Brain pericyte (primary cell): ENCODE measurements around the gene OSBPL8.

Source experiments
- DNase-seq: peaks from one replicate; pipeline ENCODE4 v3.0.0-alpha.2; 2012; ENCODE audit warnings: low read depth, low spot score

Gene OSBPL8

GRCh38 chr12:76556368-76556767, 3.2 kb downstream of the OSBPL8 start:
- no peak for DNase-seq

DNA sequence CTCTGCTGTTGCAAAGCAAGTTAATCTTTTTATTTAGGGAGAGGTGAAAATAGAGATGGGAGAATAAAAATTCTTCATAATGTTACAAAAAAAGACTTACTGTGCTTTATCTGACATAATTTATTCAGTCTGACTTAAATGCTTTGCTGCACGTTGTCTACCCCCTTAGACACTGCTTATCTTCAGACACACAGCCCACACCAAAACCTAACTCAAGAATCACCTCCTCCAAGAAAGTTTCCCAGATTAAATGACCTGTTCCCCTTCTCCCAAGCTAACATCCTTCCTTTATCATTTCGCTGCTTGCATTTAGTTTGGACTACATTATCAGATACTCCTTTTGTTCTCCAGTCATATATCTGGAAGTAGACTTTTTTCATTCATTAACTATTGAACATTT, 3.8 kb downstream of the OSBPL8 start:
- no peak for DNase-seq

GRCh38 chr12:76555231-76555767, 4.3 kb downstream of the OSBPL8 start:
- no peak for DNase-seq

DNA sequence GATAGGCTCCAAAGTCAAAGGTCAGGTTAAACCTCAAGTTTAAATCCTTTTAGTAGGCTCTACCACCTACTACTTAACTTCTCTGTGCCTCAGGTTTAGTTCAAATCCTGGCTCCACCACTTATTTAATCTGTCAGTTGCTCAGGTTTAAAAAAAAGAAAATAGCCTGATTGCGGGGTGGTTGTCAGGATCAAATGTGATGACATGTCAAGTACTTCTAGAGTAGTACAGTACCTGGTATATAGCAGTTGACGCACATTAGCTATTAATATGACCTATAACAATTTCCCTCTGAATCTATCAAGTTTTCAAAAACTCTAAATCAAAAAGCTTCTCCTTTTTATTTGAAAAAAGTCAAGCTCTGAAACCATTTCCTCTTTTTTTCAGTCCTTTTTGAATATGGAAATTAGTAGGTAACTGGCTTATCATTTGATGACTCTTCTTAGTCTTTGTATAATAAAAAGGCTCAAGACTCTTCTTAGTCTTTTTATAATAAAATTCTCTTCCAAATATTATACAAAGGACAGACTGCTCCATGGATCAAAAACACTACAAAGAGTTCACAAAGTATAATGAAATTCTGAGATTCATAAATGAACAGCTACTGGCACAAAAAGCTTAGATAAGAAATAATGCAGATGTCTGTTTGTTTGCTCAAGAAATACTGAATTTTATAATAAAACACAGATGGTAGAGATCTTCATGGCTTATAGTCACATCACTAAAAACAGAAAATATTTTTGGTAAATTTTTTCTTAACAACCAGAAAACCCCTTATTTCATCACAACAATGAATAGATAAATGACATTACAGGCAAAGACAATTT, 5.0 kb downstream of the OSBPL8 start:
- no peak for DNase-seq

DNA sequence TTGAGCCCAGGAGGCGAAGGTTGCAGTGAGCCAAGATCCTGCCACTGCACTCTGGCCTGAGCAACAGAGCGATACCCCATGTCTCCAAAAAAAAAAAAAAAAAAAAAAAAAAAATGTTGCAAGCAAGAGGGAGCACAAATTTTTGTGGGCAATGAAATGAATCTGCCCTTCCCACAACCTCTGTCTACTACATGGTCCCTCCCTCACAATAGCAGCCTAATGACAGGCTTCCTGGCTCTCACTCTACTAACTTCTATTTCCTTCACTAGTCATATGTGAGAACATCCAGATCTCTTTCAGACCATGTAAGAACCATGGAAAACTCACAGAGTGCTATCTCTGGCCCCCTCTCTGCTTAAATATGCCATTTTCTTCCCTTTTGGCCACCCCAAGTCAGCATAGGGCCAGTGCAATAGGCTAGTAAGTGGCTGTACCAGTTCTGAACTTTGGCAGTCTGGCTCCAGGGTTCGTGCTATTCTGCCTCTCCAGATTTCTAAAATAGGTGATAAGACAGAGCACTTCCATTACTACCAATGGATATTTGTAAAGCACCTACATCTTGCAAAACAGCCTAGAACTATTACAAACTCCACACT, 7.1 kb downstream of the OSBPL8 start:
- no peak for DNase-seq

DNA sequence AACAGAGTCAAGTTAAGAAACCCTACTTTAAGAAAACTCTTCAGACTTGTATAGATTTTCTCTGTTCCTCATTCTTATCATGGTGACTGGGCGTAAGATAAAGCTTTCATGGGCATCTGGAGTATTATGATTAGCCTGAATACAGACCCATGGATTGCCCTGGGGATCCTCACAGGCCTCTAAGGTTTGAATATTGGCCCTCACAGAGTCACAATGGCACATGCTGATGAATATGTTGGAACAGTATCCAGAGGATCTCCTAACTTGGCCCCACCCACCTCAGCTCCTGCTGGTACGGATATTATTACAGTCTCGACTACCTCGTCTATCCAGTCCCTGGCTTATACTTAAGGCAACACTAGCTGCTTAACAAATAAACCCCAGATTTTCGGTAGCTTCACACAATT, 8.1 kb downstream of the OSBPL8 start:
- DNase-seq, result no peak

DNA sequence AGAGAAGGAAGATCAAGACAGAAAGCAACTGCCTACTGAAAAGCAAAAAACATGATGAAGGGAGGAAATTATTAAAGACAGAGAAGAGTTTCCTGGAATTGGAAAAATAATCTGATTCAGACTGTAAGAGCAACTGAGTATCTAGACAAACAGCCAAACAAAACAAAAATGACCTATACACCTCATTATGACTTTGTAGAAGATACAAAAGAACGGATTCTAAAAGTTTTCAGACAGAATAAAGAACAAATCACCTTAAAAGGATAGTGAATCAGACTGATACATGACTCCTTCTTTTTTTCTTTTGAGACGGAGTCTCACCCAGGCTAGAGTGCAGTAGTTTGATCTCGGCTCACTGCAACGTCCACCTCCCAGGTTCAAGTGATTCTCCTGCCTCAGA, 10.4 kb downstream of the OSBPL8 start:
- DNase-seq, result no peak

DNA sequence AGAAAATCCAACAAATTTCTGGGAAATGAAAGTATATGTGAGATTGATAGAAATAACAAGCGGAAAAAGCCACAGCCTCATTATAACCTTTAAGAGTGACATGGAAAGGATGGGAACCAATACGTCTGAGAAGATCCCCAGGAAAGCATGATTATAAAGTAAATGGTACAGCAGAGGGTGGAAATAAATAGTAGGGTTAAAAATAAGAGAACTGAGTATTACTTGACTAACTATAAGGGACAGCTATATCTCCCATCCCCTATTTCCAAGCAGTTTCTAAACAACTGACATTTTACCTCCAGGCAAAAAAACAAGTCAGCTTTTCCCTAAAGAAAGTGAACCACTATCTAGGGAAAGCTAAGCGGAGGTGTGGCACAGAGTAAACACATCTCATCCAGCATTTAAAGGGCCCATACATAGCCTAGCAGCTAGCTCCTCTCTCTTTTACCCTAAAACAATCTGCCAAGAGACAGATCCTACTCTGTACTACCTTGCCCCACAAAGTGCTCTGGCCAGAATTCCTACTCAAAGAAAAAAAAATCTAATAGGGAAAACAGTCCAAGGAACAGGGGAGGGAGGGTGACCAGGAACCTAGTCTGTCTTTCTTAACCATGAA, 11.2 kb downstream of the OSBPL8 start:
- no peak for DNase-seq

- no peak for DNase-seq
Measured at GRCh38 chr12:76547526-76547925, 12.0 kb downstream of the OSBPL8 start.

DNA sequence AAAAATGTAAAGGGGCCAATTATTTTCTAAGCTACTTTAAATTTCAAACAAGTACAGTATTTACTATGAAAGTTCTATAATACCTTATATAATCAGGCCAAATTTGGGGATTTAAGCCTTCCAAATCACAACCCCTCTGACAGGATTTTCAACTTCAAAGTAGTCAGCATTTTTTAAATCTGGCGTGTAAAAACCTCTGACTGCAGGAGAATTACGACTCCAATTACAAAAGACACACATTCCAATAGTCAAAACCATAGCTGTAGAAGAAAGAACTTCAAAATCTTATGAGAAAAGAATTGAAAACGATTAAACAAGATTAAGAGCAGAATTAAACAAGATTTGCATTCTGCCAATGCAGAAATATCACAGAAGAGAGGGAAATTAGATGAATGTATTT, 12.7 kb downstream of the OSBPL8 start:
- no peak for DNase-seq

GRCh38 chr12:76545486-76545885, 14.1 kb downstream of the OSBPL8 start:
- DNase-seq, result no peak

GRCh38 chr12:76544601-76545261, 14.8 kb downstream of the OSBPL8 start:
- DNase-seq, result no peak

DNA sequence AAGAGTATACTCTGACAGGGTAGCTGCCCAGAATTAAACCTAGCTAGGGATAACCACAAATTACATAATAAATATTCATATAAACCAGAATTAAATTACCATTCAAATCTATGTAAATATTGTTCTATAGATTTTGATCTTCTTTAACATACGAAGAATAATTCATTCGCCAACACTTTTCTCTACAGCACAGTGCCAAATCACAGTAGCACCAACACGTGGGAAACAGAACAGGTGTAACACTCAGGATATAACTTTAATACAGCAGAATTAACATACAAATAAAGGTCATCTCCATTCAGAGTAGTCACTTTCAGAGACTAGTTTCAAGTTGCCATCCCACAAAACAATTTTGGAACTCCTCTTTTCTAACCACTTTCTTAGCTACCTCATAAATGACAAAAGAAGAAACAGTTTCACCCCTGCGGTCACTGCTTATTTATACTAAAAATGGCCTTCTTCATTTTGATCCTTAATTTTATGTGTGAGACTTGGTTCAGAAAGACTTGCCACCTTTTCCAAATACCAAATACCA, 15.7 kb downstream of the OSBPL8 start:
- no peak for DNase-seq

DNA sequence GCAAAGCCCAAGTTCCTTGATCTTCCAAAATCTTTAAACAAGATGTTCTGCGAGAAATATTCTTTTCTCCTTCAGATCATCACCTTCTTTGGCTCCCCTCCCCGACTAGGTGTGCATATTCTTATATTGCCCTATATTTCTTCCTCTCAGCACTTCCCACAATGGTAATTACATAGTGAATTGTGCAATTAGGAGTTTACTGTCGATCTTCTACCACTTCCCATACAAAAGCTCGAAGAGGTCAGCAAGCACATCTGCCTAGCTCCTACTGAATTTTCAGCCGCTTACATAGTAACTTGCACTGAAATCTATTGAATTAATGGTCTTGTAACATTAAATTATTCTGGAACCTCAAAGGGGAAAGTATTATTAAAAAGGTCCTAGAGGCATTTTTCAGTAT, 16.7 kb downstream of the OSBPL8 start:
- no peak for DNase-seq

GRCh38 chr12:76539727-76540126, 19.8 kb downstream of the OSBPL8 start:
- no peak for DNase-seq

DNA sequence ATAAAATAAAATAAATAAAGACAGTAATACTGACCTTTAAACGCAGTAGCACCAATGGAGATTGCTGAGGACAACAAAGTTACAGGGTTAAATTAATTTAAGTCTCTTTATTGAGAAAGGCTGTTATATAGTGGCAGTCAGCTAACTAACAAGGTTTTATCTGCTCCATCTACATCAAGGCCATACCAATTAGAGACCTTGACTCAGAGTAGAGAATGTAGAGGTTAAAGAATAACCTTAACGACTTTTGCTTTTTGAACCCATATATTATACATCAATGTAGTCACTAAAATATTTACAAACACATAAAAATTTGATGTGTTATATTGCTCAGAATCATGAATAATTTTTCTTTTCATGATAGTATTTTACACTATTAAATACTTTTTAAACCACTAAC, 21.6 kb downstream of the OSBPL8 start:
- no peak for DNase-seq

- no peak for DNase-seq
Measured at GRCh38 chr12:76536546-76536945, 23.0 kb downstream of the OSBPL8 start.

- no peak for DNase-seq
Measured at GRCh38 chr12:76535170-76535569, 24.4 kb downstream of the OSBPL8 start.

DNA sequence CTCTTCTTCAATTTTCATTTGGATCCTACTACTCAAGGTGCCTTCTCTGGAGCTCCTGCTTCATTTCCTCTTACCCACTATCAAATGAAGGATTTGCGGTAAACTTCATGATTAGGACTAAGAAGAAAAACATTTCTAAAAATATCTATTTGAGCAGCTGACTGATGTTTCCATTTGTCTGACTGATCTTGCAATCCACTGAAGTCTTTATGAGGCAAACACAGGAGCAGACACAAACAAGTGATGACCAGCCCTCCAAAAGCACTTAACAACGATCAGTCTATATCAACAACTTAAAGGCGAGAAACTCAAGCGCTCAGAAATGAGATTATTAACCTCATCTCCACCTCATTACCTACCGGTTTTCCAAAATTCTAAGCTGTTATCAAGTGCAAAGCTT, 26.2 kb downstream of the OSBPL8 start:
- no peak for DNase-seq

DNA sequence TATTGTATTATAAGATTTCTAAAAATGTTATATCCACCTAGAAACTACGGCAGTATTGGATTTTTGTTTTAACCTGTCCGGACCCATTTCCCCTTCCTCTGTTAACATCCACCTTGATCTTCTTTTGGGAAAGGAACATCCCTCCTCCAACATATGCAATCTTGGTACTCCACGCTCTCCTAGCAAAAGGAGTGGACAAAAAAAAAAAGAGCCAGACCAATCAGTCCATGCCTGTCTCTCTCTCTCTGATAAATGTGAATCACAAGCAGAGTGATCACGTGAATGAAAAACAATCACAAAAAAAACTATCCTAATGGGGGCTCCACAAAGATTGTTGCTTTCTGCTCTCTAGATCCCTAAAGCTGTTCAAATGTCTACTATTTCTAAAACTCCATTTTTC, 27.1 kb downstream of the OSBPL8 start:
- no peak for DNase-seq

- no peak for DNase-seq
Measured at GRCh38 chr12:76531056-76531455, 28.5 kb downstream of the OSBPL8 start.

DNA sequence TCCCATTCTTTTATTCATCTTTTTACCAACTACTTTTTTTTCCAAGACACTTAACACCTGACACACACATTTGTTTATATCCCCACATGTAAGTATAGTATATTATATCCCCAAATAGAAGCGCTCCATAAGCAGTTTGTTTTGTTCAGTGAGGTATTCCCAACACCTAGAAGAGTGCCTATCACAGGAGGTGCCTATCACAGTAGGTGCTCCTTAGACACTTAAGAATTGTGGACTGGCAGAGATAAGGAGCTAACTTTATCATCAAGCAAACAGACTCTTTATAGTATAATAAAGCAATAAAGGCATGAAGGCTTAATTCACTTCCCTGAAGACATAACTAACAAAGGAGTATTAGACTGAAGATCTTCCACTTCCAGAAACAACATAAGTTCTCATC, 29.1 kb downstream of the OSBPL8 start:
- no peak for DNase-seq
